Activated T-cell treated with anti-CD3 and anti-CD28 coated beads for 1 hour (primary cell): ENCODE measurements around the gene MCM5.
"Not testable (repeated sequence)": the region's sequence is repeated elsewhere in the genome, so short reads cannot be mapped to it uniquely, and the experiment has no call there.

Experiments
- DNase-seq: peaks from one replicate; pipeline ENCODE4 v3.0.0-alpha.2; 2020; ENCODE audit warnings: low read depth

Gene MCM5

GRCh38 chr22:35432228-35432905 is 32.4 kb downstream of the MCM5 start:
- DNase-seq = no peak

- no peak for DNase-seq
These were observed 34.2 kb downstream of the MCM5 start for GRCh38 chr22:35434061-35434710.

DNA sequence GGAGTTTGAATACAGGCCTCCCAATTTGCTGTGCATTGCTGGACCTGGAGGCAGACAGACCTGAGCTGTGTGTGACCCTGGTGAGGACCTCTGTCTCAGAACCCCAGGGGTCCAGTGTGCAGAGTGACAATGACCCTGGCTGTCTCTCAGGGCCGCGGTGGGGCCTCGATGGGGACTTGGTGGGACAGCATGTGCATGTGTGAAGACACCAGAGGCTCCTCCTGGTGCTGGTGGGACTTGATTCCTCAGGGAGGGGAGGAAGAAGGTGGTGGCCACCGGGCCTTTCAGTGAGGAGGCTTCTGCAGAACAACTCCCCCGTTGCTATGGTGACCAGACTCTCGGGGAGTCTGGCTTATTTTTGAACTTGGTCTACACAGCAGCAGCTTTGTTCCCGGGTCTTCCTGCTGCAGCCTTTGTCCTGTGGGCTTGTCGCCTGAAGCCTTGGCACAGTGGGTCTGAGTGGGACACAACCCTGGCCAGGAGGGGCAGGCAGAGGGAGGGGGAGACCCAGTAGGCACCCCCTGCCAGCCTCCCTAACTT is 35.3 kb downstream of the MCM5 start:
- DNase-seq = no peak

- no peak for DNase-seq
These were observed 36.5 kb downstream of the MCM5 start for GRCh38 chr22:35436421-35436820.

DNA sequence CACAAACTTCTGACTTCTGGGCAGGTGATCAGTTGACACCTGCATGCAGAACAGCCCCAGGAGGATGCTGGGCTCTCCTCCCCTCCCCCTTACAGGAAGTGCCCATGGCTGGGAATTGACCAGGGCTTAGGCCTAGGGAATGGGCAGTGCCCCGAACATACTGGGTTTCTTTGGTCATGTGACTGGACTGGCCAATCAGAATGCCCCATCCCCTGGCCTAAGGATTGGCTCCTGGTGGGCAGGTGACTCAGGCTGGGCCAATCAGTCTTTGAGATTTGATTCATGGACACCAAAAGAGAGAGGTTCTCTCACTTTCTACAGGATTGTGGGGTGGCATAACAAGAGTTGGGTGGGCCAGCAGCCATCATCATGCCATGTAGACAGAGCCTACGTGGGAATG is 37.1 kb downstream of the MCM5 start:
- no peak for DNase-seq

GRCh38 chr22:35438673-35439364 is 38.9 kb downstream of the MCM5 start:
- DNase-seq = not testable (repeated sequence)

- no peak for DNase-seq
These were observed 39.4 kb downstream of the MCM5 start for GRCh38 chr22:35439365-35439717.

- DNase-seq = no peak
These were observed 40.2 kb downstream of the MCM5 start for GRCh38 chr22:35440129-35440528.

GRCh38 chr22:35441489-35442100 is 41.7 kb downstream of the MCM5 start:
- no peak for DNase-seq

GRCh38 chr22:35442471-35442870 is 42.5 kb downstream of the MCM5 start:
- DNase-seq = no peak

- DNase-seq = no peak
These were observed 43.4 kb downstream of the MCM5 start for GRCh38 chr22:35443338-35443737.

DNA sequence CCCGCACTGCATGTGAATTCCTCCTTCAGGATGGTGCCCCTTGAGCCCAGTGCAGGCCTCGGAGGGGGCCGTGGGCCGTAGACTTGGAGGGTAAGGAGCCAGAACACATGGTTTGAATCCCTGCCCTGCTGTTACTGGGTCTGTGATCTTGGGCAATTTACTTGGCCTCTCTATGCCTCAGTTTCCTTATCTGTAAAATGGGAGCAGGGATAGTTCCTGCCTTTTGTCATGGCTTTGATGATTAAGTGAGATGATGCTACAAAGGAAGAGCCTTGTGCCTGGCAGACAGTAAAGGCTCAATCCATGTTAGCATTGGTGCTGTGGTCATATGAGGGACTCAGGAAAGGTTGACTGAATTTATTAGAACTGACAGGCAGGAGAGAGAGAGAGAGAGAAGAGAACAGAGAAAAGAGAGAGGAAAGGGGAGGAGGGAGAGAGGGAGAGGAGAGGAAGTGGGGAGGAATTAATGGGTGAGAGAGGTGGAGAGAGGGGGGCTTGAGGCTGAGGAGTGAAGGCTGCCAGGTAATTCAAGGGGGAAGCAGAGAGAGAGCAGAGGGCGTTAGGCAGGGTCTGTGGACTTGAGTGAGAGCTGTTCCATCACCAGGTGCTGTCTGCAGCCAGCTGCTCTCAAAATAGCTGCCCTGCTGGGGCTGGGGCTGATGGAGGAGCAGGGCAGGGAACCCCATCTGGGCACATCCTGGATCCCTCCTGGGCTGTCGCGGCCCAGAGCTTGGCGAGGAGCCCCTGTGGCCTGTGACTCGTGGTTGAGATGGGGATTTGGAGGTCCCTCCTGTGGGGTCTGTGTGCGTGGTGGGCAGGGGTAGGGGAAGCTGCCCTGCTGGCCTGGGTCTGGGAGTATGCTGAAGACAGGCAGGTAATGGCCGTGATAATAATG is 44.1 kb downstream of the MCM5 start:
- no peak for DNase-seq

DNA sequence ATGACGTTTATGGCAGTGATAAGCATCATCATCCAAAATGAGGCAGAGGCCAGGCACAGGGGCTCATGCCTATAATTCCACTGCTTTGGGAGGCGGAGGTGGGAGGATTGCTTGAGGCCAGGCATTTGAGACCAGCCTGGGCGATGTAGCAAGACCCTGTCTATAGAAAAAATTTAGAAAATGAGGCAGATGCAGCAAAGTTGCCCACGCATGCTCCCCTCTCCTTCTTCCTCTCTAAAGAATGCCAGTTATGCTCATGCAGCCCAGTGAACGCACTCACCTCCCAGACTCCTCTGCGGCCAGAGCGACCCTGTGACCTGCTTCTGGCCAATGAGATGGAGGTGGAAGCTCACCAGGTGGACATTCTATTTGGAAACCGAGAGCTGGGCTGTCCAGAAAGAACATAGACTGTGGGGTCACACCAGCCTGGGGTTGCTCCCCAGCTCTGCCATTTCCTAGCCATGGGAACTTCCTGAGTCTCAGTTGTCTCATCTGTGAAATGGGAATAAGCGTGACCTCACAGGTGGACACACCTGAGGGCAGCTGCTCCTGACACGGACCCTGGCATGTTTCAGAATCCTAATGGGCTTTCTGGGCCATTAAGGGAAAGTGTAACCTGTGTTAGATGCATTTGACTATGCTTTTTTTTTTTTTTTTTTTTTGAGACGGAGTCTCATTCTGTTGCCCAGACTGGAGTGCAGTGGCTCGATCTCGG is 44.9 kb downstream of the MCM5 start:
- DNase-seq = no peak

DNA sequence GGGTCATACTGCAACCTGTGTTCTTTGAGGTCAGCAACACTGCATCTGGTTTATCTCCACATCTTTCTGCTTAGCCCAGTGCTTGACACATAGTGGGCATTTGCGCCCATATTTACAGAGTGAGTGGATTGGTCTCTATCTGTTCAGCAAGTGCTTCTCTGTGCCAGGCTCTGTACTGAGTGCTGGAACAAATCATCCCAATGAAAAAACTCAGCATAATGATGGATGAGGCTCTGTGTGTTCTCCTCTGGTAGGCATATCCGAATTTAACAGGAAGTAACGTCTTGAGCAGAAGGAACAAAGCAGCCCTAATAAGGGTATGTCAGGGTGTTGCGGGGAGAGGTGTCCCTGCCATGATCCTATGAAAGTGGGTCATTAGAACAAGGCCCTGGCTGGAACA is 46.0 kb downstream of the MCM5 start:
- DNase-seq = no peak

DNA sequence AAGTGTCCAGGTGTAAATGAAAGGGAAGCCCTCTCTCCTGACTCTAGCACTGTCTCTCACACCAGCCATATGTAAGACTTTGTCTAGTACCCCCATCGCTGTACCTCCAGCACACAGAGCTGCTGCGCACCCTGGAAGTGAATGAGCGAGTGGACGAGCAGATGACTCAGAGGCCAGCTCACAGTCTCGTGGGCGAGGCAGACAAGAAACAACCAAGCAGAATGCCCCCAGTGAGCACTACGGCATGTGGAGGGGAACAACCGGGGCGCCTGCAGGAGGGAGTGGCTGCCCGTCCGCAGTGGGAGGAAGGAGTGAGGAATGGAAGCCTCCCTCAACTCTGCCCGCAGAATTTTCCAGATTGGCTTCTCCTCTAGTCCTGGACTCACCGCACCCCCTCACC is 46.4 kb downstream of the MCM5 start:
- DNase-seq = no peak

GRCh38 chr22:35448523-35448922 is 48.6 kb downstream of the MCM5 start:
- no peak for DNase-seq

- no peak for DNase-seq
These were observed 50.1 kb downstream of the MCM5 start for GRCh38 chr22:35449829-35450689.

DNA sequence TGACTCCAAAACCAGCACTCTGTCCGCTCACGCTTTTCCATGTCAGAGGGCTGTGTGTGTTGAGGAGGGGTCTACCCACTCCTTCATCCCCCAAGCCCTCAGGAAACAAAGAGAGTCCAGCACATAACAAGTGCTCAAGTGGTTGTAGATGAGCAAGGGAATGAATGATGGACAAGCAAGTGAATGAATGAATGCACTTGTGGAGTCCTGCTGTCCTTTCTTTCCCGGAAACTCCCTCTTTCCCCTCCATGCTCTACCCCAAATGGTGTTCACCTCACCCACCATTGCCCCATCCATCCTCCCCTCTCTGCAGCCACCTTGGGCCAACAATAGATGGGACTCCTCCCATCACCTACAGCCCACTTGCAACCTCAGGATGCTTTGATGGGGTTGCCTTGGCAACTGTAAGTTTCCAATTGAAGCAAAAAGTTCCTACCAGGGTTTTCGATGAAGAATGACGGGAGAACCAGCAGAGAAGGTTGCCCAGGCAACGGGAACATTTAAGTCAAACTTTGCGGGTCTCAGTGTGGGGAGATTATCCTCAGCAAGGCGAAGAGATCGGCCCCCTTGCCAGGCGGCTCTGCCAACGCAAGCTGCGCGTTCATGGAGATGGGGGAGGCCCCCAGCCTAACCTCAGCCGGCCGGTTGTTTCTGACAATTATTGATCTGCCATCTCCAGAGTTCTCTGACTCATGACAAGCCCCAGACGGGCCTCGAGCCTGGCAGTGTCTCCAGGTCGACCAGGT is 51.1 kb downstream of the MCM5 start:
- no peak for DNase-seq

DNA sequence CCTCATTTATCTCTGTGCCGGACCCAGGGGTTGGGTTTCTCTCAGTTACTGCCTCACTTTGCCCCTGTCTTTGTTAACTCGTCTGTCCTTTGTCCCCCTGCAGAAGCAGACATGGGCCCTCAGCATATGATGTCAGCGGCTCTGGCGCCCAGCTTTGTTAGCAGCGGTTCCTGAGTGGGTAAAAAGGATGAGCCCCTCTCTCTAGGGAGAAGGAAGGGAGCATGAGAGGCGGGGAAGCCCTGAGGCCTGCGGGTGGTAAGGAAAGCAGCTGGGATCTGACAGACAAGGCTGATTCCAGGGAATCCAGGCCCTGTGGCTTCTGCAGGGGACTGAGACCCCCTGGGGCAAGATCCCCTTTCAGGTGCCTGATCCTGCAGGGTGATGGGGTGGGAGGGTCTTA is 51.7 kb downstream of the MCM5 start:
- DNase-seq = no peak
